ENCODE data around the gene LRMDA.
"Not testable (repeated sequence)": the region's sequence is repeated elsewhere in the genome, so short reads cannot be mapped to it uniquely, and the experiment has no call there.

Gene LRMDA

GRCh38 chr10:76051007-76051936, 619.8 kb downstream of the LRMDA start:
- peak; percentile 0 for DNase-seq (ENCODE audit: low spot score)

GRCh38 chr10:76052682-76053503, 621.5 kb downstream of the LRMDA start:
- no peak for DNase-seq (ENCODE audit: low spot score)

- DNase-seq (ENCODE audit: low spot score): no peak
These were observed 624.0 kb downstream of the LRMDA start for GRCh38 chr10:76055466-76055865.

- no peak for DNase-seq (ENCODE audit: low spot score)
These were observed 624.5 kb downstream of the LRMDA start for GRCh38 chr10:76055963-76056362.

GRCh38 chr10:76060993-76061392, 629.6 kb downstream of the LRMDA start:
- DNase-seq (ENCODE audit: low spot score): not testable (repeated sequence)

GRCh38 chr10:76066457-76066856, 635.0 kb downstream of the LRMDA start:
- DNase-seq (ENCODE audit: low spot score): no peak

- DNase-seq (ENCODE audit: low spot score): no peak
These were observed 636.0 kb downstream of the LRMDA start for GRCh38 chr10:76067447-76067846.

GRCh38 chr10:76068856-76069255, 637.4 kb downstream of the LRMDA start:
- no peak for DNase-seq (ENCODE audit: low spot score)

GRCh38 chr10:76070916-76071315, 639.5 kb downstream of the LRMDA start:
- no peak for DNase-seq (ENCODE audit: low spot score)

GRCh38 chr10:76071653-76072365, 640.4 kb downstream of the LRMDA start:
- no peak for DNase-seq (ENCODE audit: low spot score)

- DNase-seq (ENCODE audit: low spot score): no peak
These were observed 641.0 kb downstream of the LRMDA start for GRCh38 chr10:76072384-76072783.

GRCh38 chr10:76073524-76073923, 642.1 kb downstream of the LRMDA start:
- DNase-seq (ENCODE audit: low spot score): no peak

GRCh38 chr10:76074659-76075058, 643.2 kb downstream of the LRMDA start:
- DNase-seq (ENCODE audit: low spot score): no peak

GRCh38 chr10:76080451-76080850, 649.0 kb downstream of the LRMDA start:
- DNase-seq (ENCODE audit: low spot score): no peak

- no peak for DNase-seq (ENCODE audit: low spot score)
These were observed 649.6 kb downstream of the LRMDA start for GRCh38 chr10:76080991-76081390.

- DNase-seq (ENCODE audit: low spot score): no peak
These were observed 650.8 kb downstream of the LRMDA start for GRCh38 chr10:76082232-76082631.

GRCh38 chr10:76082956-76083355, 651.5 kb downstream of the LRMDA start:
- DNase-seq (ENCODE audit: low spot score): peak; percentile 34

- DNase-seq (ENCODE audit: low spot score): no peak
These were observed 653.8 kb downstream of the LRMDA start for GRCh38 chr10:76085002-76085816.

- DNase-seq (ENCODE audit: low spot score): no peak
These were observed 654.4 kb downstream of the LRMDA start for GRCh38 chr10:76085817-76086167.

GRCh38 chr10:76086170-76086760, 654.8 kb downstream of the LRMDA start:
- no peak for DNase-seq (ENCODE audit: low spot score)
